GM10248 (cell line): ENCODE measurements around the gene FRAT1.

Experiments used
- CTCF ChIA-PET: fragments of 300-600 bp; sonication (Branson Sonifier 250); formaldehyde crosslinking; extraction: SDS; loops from one replicate; lab custom pipeline; 2021; ENCODE audit warnings: antibody characterized with exemption; lab: Yijun Ruan, JAX
- POLR2A ChIA-PET: fragments of 350-650 bp; sonication (Branson Sonifier 250); formaldehyde crosslinking; extraction: SDS; loops from one replicate; lab custom pipeline; 2020; ENCODE audit warnings: antibody characterized with exemption; lab: Yijun Ruan, JAX
- DNase-seq: peaks from one replicate; pipeline ENCODE4 v3.0.0; 2012; ENCODE audit errors: extremely low spot score
- CTCF ChIP-seq: IDR thresholded peaks from 2 replicates; pipeline ENCODE4 v1.5.1; 2012; ENCODE audit warnings: mild to moderate bottlenecking, low read depth; ENCODE audit errors: extremely low read depth, missing control alignments, control extremely low read depth

FRAT1 gene

GRCh38 chr10:97307866-97308780 is 10.9 kb upstream of the FRAT1 start:
- no peak for TF ChIP-seq CTCF
- no peak for DNase-seq
- ChIA-PET POLR2A (no interaction called here), CTCF (interaction anchor here (1.1 kb wide), 2 partner anchors 14 to 29 kb away, joined by 3 read pairs; no protein-coding TSS in a partner anchor)

- CTCF ChIA-PET: interaction anchor here (1.1 kb wide), 1 partner anchor 32 kb away, joined by 3 read pairs; no protein-coding TSS in a partner anchor
- no peak for TF ChIP-seq CTCF
- POLR2A ChIA-PET: no interaction called here
- no peak for DNase-seq
These were observed 7.9 kb upstream of the FRAT1 start for GRCh38 chr10:97311111-97311626.

- no peak for TF ChIP-seq CTCF
- ChIA-PET POLR2A (no interaction called here), CTCF (interaction anchor here (1.3 kb wide), 1 partner anchor 39 kb away, joined by 3 read pairs; no protein-coding TSS in a partner anchor)
- DNase-seq: no peak
These were observed 6.2 kb upstream of the FRAT1 start for GRCh38 chr10:97312897-97313296.

GRCh38 chr10:97314671-97315070 is 4.4 kb upstream of the FRAT1 start:
- TF ChIP-seq CTCF: no peak
- DNase-seq: no peak
- POLR2A ChIA-PET: no interaction called here
- CTCF ChIA-PET: interaction anchor here (1.5 kb wide), 1 partner anchor 9 kb away, joined by 3 read pairs; no protein-coding TSS in a partner anchor

GRCh38 chr10:97319671-97320479 is 804 bp downstream of the FRAT1 start:
- DNase-seq: peak; percentile 50
- CTCF ChIA-PET: interaction anchor here (0.8 to 2.3 kb wide), 5 partner anchors 9 to 42 kb away, joined by 3 to 24 read pairs (median 3); partner anchors contain the start of genes ARHGAP19 and FRAT2
- TF ChIP-seq CTCF: peak; percentile 22
- POLR2A ChIA-PET: interaction anchor here (1.2 kb wide), 1 partner anchor 11 kb away, joined by 3 read pairs; no protein-coding TSS in a partner anchor
